CD4-positive, alpha-beta T cell treated with Interleukin-21 for 1 hour (primary cell): Measurements from ENCODE around the gene CNTN4.

Source experiments
- DNase-seq: peaks from one replicate; pipeline ENCODE4 v3.0.0-alpha.2; 2020

CNTN4 gene

DNA sequence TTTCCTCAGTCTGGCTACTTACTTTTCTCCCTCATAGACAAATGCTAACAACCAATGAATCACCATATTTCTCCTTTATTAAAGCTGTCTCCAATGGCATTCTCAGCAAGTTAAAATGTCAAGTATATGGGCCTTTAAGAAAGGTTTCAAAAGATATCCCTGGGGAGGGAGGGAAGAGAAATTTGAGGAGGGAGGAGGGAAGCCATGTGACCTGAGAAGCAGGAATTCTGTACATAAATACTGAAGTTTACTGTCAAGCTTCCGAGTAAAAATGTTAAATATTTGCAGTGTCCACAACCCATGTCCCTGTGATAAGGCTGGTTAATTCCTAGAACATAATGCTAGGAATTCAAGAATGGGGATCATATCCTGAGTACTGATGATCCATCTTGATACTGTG, 175.9 kb downstream of the CNTN4 start:
- DNase-seq: no peak

DNA sequence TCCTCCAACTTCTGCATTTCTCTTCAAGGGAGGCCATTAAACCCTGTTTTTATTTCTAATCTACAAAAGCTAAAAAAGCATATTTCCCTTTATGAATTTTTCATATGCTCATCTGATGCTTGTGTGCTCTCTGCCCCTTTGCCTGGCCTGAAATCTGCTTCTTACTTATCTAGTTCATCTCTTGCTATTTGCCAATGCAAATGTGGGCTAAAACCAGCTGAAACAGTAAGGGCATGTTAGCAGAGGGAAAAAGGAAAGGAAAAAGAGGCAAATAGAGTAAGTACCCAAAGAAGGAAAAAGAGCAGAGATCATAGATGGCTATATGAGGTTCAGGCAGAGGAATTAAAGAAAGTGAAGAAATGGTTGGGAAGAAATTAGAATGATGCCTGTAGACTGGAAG, 185.2 kb downstream of the CNTN4 start:
- DNase-seq: no peak

DNA sequence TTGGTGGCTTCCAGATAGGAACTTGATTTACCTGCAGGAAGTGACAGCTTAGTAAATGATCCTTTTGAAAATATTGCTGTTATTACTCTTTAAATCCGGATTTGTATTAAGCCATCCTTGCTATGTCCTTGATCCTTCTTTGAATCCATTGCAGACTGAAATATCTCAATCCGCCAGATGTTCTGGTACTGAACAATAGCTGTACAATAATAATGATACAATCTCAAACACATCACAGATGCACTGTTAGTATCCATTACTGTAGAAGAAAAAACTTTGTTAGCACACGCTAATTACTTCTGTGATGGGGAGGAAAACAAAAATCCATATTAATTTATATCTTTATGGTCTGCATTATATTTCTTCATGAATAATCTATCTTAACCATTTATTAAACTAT, 202.3 kb downstream of the CNTN4 start:
- no peak for DNase-seq

DNA sequence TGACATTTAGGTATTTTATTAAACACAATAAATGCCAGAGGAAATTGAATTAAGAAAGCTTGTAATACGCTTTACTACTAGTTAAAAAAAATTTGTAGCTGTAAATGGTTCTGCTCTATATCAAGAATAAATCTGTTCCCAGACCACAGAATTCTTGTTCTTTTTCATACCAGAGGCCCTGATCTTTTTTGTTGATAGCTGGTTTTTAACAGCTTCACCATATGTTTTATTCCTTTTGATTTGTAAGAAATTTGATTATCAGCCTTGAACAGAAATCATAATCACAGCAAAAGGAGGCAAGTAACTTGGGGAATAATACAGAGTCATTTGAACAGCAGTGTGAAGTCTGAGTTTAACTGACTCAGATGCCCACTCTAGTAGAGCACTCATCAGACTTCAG, 202.7 kb downstream of the CNTN4 start:
- DNase-seq: no peak

DNA sequence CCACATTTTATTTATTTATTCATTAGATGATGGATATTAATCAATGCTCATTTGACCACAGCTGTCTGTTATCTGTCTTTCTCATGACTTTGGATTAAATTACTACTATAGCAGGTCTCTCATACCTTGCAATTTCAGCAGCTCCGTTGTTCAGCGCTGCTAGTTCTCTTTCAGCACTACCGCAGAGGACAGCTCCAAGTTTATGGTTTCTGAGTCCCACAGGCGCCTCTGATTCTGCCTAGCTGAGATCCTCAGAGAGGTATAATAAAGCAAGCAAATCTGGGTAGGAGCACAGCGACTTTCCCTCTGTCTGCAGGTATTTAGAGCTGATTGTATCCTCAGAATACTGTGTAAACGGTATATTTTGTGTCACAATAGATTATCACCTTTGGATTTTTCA, 204.9 kb downstream of the CNTN4 start:
- DNase-seq: no peak

DNA sequence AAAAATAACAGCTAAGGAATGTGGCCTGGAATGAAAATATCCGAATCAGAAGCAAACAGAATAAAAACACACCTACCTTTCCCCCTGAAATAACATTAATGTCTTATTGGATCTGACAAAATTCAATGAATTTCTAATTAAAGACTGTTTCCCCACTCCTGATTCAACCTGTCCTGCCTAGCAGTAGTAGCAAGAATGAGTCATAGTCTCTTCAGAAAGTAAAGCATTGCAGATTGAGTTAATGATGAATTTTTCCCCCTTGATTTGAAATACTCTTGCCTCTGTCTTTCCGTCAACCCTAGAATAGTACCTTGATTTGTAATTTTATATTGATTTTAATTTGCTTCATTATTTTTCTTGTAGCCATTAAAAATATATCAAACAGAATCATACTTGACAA, 212.4 kb downstream of the CNTN4 start:
- DNase-seq: no peak

DNA sequence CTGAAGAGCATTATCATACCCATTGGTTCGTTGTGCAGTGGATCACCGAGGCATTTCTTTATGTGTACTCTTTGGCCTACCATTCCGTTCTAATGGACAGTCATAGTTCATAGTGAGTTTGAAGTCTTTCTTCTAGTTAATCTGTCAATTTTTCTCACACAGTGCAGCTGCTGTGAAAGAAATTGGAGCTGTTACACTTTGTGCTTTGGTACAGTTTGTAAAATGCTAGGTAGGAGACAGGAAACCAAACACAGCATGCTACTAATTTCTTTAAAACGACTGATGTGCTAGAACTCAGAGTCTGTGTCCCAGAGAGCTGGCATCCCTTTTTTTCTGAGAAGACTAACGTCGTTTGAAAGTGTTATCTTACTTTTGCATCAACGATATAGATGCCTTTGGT, 218.9 kb downstream of the CNTN4 start:
- DNase-seq: no peak

DNA sequence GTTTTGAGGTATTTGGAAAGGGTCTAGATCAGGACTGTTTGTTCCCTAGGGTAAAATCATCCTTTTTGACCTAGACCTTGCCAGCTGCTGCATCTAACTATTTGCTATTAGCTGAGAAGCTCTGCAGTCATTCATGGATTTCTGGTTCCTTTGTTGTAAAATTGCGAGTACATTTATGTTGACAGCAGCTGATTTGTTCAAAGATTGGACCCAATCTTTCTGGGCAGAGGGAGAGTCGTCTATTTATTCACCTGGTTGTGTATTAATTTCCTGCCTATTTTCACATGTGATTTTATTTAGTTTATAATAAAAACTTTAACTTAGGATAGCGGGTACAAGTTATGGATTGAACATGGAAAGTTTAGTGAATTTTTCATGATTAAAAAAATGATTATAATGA, 236.3 kb downstream of the CNTN4 start:
- no peak for DNase-seq

DNA sequence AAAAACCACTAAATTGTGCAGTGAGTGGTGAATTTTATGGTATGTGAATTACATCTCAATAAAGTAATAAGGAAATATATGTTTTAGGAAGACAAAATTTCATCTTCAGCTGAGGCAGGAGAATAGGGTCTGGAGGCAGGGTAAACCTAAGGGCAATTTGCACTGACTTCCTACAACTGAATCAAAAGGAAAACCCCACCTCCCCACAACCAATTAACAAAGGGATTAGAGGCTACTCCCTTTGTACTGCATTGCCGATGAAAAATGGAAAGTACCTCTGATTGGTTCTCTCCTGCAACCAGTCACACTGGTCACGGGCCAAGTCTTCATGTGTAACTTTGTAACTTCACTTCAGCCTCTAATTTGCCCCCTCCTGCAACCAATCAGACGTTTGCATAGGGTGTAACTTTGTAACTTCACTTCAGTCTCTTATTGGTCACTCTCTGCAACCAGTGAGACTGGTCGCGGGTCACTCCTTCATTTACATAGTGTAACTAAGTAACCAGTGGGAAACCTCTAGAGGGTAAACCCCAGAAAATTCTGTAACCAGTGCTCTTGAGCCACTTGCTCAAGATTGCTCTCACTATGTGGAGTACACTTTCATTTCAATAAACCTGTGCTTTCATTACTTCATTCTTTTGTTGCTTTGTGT, 244.5 kb downstream of the CNTN4 start:
- DNase-seq: no peak

DNA sequence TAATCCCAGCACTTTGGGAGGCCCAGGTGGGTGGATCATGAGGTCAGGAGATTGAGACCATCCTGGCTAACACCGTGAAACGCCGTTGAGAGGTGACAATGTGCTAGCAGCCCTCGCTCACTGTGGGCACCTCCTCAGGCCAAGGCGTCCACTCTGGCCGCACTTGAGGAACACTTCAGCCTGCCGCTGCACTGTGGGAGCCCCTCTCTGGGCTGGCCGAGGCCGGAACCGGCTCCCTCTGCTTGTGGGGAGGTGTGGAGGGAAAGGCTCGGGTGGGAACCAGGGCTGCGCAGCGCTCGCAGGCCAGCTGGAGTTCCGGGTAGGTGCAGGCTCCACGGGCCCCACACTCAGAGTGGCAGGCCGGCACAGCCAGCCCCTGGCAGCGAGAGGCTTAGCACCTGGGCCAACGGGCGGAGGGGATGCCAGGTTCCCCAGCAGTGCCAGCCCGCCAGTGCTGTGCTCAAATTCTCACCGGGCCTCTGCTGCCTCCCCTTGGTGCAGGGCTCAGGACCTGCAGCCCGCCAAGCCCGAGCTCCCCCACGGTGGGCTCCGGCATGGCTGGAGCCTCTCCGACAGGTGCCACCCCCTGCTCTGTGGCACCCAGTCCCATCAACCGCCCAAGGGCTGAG, 253.6 kb downstream of the CNTN4 start:
- no peak for DNase-seq

DNA sequence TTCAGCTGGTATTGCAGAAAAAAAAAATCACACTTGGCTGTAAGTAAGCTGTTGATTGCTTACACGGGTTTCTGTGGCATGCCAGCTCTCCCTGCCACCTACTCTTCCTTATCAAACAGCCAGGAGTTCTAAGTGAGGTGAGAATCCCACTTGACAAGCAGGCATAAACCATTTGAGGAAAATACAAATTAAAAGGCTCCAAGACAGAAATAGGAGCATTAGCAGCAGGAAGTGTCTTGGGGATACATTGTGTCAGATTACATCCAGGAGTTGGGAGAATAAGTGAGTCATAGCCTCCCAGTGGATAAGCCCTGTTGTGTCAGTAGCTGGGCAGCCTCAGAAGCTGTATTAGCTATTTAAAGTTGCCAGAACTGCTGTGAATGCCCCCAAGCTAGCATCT, 256.0 kb downstream of the CNTN4 start:
- no peak for DNase-seq

DNA sequence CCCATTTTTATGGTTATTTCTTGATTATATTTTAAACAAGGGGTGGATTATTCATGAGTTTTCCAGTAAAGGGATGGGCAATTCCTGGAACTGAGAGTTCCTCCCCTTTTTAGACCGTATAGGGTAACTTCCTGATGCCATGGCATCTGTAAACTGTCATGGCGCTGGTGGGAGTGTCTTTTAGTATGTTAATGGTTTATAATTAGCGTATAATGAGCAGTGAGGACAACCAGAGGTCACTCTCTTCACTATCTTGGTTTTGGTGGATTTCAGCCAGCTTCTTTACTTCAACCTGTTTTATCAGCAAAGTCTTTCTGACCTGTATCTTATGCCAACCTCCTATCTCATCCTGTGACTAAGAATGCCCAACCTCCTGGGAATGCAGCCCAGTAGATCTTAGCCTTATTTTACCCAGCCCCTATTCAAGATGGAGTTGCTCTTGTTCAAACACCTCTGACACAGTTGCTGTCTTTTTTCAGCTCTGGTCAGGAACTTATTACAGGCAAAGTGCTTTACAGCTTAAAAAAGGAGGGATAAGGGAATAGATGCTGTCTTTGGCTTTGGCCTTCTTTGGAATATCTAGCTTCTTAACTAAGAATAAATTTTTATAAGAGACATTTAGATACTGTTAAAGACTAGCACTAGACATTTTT, 257.8 kb downstream of the CNTN4 start:
- no peak for DNase-seq

DNA sequence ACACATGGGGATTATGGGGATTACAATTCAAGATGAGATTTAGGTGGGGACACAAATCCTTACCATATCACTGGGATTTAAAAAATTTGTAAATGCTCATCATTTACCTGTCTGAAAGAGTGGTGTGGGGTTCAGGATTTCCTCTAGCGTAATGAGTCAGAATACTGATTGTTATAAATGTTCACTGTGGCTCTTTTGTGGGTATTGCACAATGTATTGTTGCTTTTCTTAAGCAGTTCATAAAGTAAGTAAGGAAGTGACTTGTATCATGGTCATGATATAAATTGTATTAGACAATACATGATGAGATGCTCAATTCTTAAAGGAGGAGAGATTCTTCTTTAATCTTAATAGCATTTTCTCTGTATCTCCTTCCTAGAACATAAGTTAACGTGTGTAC, 262.1 kb downstream of the CNTN4 start:
- no peak for DNase-seq

DNA sequence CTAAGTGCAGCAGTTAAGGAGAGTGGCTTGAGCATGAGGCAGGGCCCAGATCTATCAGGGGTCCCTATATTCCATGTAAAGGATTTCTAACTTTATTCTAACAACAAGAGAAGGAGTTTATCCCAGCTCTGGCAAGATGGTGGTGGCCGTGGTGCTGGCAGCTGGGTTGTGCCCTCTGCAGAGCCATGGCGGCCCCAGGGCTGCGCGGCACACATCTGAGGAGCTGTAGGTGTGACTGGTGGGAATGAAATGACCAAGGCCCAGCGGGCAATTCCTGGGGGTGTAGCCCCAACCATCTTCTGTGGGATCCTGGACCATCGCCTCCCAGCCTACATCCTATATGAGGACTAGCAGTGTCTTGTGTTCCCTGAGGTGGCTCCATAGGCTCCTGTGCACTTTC, 263.5 kb downstream of the CNTN4 start:
- no peak for DNase-seq

DNA sequence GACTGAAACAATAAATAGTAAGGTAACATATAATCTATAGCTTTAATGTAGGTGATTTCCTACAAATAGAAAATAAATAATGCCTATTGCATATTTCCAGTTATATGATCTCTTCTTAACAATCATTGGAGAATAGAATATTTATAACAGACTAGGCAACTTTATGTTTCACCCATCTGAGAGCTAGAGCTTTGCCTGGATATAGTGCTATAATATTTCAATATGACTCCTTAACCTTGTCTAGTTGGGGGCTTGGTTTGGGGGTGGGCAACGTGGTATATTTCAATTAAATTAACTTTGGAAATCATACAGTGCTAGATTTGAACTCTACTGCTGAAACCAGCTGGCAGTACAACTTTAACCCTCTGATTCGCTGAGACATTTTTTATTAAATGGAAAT, 265.2 kb downstream of the CNTN4 start:
- DNase-seq: no peak

DNA sequence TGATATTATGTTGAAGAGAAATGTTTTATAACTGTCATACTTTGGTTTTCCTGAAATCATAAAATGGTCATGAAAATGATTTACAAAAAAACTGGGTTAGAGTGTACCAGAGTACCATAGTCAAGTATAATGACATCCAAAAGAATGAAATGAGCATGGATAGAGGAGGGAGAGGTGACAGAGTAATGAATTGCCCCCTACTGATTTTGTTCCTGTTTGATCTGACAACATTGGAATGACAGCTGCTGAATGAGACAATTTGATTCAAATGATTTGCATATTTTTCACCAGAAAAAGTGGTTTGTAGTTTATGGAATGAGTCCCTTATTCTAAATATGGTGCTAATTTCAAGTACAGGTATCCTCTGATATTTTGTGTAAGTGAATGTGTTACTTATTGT, 271.7 kb downstream of the CNTN4 start:
- DNase-seq: no peak

DNA sequence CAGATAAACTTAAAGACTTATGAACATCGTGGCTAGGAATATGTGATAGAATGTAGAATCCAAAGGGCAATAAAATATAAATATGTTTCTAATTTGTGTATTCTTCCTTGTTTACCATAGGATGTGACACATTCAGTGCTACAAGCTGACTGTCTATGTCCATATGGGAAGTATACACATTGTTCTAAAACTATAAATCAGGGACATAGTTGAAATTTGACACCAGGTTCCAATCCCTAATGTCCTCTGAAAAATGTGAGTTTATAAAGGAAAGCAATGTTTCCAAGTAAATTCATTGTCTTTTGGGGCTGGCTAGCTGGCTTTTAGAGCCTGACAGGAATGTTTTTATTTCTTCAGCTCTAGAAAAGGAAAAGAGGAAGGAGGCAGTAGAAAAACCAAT, 273.6 kb downstream of the CNTN4 start:
- DNase-seq: no peak

DNA sequence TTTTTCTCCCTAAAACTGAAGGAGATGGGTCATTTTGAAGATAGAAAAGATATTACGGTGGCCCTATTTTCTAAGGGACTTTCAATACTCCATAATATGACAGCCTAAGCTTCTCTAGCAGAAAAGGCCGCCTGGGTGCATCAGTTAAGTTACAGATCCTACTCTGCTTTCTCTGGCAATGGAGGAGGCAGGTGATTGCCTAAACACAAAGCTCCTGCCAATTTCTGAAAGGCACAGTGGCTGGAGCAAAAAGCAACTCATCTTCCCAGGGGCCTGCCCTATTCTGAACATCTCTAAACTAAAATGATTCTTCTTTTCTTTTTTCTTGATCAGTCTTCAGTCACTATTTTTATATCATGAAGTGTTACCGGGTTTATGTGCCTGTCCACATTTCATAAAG, 276.7 kb downstream of the CNTN4 start:
- DNase-seq: no peak

DNA sequence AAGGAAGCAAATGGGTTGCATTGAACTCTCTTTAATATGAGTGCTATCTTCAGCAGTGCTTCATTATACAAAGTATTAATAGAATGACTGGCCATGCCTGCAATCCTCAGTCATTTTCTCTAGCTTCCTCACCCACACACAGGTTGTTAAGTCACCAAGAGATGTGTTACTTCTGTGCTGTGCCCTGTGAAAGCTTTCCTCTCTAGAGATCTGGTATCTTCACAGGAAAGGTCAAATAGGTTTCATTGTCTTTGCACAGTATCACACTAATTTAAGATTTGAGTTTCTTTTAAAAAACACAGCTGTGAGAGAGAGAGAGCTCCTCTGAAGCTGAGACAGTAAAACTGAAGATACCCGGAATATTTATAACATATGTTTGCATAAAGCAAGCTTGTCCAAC, 278.6 kb downstream of the CNTN4 start:
- DNase-seq: no peak

DNA sequence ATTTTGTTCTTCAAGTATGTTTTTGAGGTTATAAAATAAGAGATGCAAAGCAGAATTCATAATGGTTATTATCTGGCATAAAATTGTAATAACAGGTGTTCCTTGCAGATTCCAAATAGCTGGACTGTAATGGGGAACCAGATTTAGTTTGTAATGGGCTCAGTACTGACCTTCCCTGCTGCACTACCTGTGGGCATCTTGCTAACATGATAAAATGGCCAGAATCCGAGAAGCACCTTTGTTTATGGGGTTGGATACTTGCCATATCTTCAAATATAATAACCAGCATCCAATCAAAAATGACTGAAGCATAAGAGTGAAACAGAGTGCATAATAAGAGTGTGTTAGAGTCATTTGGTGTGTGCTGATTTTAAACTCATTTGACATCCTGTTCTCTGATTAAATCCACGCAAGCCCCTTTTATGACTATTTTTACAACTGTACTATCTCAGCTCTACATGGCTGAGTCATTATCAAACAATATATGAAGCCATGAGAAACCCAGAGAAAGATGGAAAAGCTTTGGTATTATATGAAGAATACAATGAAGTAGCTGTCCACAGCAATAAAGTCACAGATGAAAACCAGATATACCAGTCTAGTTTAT, 292.4 kb downstream of the CNTN4 start:
- DNase-seq: no peak

DNA sequence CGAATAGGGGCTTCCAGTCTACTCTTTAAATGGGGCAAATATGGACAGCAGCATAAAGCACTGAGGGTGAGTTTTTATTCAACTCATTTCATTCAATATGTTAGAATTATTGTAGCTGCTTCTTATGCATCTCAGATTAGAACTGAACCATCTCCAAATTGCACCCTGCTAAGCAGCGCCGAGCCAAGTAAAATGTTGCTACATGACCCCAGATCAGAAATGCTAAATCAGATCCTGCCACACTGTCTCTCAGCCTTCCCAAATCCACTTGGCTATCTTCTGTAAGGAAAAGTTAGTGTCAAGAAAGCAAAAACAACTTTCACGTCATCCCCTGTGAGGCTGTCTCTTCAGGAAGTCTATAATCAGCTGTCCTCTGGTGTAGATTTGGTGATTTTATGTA, 293.2 kb downstream of the CNTN4 start:
- no peak for DNase-seq

DNA sequence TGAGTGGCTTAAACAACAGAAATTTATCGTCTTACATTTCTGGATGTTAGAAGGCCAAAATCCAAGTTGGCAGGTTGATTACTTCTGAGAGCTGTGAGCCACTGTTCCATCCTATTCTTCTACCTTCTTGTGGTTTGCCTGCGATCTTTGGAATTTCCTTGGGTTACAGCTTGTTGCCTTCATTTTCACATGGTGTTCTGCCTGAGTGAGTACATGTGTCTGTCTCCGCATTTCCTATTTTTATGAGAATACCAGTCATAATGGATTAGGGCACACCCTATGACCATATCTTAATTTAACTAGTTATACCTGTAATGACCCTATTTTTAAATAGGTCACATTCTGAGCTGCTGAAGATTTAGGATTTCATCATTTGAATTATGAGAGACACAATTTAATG, 294.3 kb downstream of the CNTN4 start:
- no peak for DNase-seq

DNA sequence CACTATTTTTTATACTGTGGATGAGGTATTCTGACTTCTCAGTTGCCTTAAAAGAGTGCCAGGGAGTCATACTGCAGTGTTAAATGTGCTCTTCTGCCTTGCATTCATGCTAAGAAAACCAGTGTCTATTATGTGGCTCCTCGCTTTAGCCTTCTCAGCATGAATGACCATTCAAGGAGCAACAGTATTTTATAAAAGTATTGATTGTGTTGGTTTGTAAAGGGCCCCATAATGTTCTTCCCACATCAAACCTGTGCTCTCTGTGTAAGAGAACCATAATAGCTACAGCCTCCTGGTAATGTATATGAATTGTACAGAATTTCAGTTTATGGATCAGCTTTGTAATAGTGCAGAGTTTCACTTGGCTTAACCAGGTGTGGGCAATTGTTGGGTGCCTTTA, 316.4 kb downstream of the CNTN4 start:
- no peak for DNase-seq

DNA sequence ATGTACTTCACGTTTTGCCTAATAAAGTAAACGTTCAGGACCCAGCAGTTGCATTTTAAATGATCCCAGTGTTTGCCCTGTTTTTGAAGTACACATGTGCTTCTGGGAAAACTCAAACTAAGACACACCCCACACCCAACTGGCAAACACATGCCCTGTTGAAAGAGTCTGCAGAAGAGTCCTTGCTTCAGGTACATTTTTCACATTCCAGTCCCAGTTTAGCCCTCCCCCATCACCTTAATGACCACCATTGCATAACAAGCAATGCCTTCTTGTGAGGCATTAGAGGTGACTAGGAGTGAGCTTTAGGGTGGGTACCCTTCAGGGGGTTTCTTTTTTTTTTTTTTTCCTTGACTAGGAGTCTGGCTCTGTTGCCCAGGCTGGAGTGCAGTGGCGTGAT, 322.3 kb downstream of the CNTN4 start:
- no peak for DNase-seq
